Lung (tissue), 12 donors: ENCODE data around the gene ZEB1. TPM values are rescaled to one million over a fixed set of nuclear protein-coding genes. Genes with fewer than 3 reads are reported as not detected.

Experiments
- ATAC-seq: fragments of 200-7000 bp; cut with Tn5 transposase; one replicate; pipeline ENCODE4 v1.9.1; 2020; ENCODE audit warnings: moderate number of reproducible peaks; ENCODE audit not compliant: insufficient read depth, low FRiP score
- DNase-seq, 3 donors: peaks; one replicate each; pipeline ENCODE4 v3.0.0-alpha.2; 2013 to 2017
- H3K27ac ChIP-seq, 2 donors: one replicate each; pipeline ENCODE4 v1.5.1; 2013; ENCODE audit warnings: mild to moderate bottlenecking in 2 of 2, moderate library complexity in 2 of 2, control low read depth in 1 of 2, inconsistent platforms in 1 of 2, low read depth in 1 of 2, low read length in 1 of 2
- H3K27me3 ChIP-seq, 3 donors: one replicate each; pipeline ENCODE4 v1.5.1; 2013; ENCODE audit warnings: low read length in 2 of 3; ENCODE audit not compliant: control insufficient read depth in 3 of 3, insufficient read depth in 3 of 3
- H3K36me3 ChIP-seq, 4 donors: one replicate each; pipeline ENCODE4 v1.5.1; 2013; ENCODE audit warnings: low read length in 4 of 4, mild to moderate bottlenecking in 1 of 4, moderate library complexity in 1 of 4; ENCODE audit not compliant: control insufficient read depth in 4 of 4, insufficient read depth in 4 of 4
- H3K4me1 ChIP-seq, 5 donors: one replicate each; pipeline ENCODE4 v1.5.1; 2013; ENCODE audit warnings: low read length in 5 of 5, mild to moderate bottlenecking in 2 of 5, moderate library complexity in 1 of 5; ENCODE audit not compliant: control insufficient read depth in 5 of 5, insufficient read depth in 5 of 5
- H3K4me3 ChIP-seq: one replicate; pipeline ENCODE4 v1.5.1; 2013; ENCODE audit warnings: mild to moderate bottlenecking, control low read depth, moderate library complexity
- H3K9ac ChIP-seq, 2 donors: one replicate each; pipeline ENCODE4 v1.5.1; 2013; ENCODE audit warnings: low read length in 2 of 2, control low read depth in 1 of 2; ENCODE audit not compliant: insufficient read depth in 1 of 2
- H3K9me3 ChIP-seq, 4 donors: one replicate each; pipeline ENCODE4 v1.5.1; 2013; ENCODE audit warnings: low read length in 3 of 4, mild to moderate bottlenecking in 1 of 4, moderate library complexity in 1 of 4; ENCODE audit not compliant: control insufficient read depth in 4 of 4, insufficient read depth in 3 of 4
- WGBS, 2 donors: extraction: QIAGEN DNeasy Blood & Tissue Kit; methylation state at CpG; one replicate each; pipeline ENCODE4 v1.1.7; 2013; 5-methylcytosine and 5-hydroxymethylcytosine counted together
- polyA plus RNA-seq, 2 donors: library from polyadenylated mRNA; stranded (reverse); fragments of 200-250 nt; gene quantifications; one replicate each; pipeline ENCODE4 v1.2.1, GENCODE V29; 2013
- total RNA-seq, 2 donors: library from RNA; depleted of rRNA in 1 of 2; stranded (reverse); fragments of >200 nt in 1 of 2; gene quantifications; one replicate each; pipeline ENCODE4 v1.2.1, GENCODE V29; 2014 to 2021
- TF ChIP-seq, protein P1 (sequence below): IDR thresholded peaks from 2 replicates; pipeline ENCODE4 v1.5.1; 2012; ENCODE audit warnings: mild to moderate bottlenecking; ENCODE audit errors: control extremely low read depth, extremely low read depth
- donor health status: control.
- donor health status: control.
- donor health status: Bipolar disorder and iron deficiency.
- donor health status: healthy.
- donor health status: DM: yes; HTN: yes; CAD: no.

ZEB1 gene
- total and polyA plus RNA-seq, 4 donors, result 8.4 to 86.9 (median 19.5) TPM

DNA sequence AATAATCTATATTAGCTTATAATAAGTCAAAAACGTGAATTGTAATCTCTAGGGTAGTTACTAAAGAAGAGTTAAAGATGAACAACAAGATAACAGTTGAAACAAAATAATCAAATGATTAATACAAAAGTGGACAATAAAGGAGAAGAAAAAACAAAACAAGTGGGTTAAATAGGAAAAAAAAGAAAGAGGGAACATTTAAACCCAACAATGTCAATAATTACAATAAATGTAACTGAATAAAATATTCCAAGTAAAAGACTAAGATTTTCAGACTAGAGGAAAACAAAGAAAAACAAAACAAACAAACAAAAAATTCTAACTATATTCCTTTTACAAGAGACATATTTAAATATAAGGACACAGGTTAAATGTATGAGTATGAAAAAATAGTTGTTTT is 38.0 kb upstream of the ZEB1 start:
- peaks cover 0 to 2% (median 0%) of the 10 kb centered on the region in 3 donors for H3K27me3 ChIP-seq
- no peak overlapping the region for H3K4me3 ChIP-seq
- ATAC-seq (no peak), DNase-seq (no peak)
- WGBS, 2 donors, result 71 to 91% methylated on average over 1 of the region's 1 CpG
- H3K27ac ChIP-seq, result no peak overlapping the region
- H3K4me1 ChIP-seq, result peaks cover 0 to 2% (median 0%) of the 10 kb centered on the region in 5 donors
- no peak overlapping the region for H3K9ac ChIP-seq
- H3K36me3 ChIP-seq, result no peaks in the 10 kb centered on the region
- TF ChIP-seq, protein P1, sequence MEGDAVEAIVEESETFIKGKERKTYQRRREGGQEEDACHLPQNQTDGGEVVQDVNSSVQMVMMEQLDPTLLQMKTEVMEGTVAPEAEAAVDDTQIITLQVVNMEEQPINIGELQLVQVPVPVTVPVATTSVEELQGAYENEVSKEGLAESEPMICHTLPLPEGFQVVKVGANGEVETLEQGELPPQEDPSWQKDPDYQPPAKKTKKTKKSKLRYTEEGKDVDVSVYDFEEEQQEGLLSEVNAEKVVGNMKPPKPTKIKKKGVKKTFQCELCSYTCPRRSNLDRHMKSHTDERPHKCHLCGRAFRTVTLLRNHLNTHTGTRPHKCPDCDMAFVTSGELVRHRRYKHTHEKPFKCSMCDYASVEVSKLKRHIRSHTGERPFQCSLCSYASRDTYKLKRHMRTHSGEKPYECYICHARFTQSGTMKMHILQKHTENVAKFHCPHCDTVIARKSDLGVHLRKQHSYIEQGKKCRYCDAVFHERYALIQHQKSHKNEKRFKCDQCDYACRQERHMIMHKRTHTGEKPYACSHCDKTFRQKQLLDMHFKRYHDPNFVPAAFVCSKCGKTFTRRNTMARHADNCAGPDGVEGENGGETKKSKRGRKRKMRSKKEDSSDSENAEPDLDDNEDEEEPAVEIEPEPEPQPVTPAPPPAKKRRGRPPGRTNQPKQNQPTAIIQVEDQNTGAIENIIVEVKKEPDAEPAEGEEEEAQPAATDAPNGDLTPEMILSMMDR, result no peak
- no peaks in the 10 kb centered on the region for H3K9me3 ChIP-seq

DNA sequence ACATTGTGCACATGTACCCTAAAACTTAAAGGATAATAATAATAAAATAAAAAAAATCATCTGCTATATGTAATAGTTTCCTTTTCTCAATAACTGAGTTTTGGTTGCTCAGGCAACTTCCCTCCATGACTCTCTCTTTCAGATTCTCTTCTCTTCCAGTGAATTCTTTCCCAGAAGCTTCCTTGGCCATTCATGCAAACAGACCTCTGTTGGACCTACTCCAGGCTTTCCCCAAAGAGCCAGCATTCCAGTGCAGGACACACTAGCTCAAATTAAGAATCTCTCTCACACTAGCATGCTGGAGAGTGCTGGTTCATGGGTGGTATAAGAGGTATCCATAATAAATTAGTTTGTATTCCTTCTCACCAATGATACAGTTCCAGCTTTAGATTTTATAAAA is 31.0 kb upstream of the ZEB1 start:
- no peak overlapping the region for H3K9ac ChIP-seq
- DNase-seq (no peak), ATAC-seq (no peak)
- no peaks in the 10 kb centered on the region for H3K9me3 ChIP-seq
- no peaks in the 10 kb centered on the region for H3K4me1 ChIP-seq
- H3K36me3 ChIP-seq, result no peaks in the 10 kb centered on the region
- H3K4me3 ChIP-seq, result no peak overlapping the region
- peaks cover 0 to 2% (median 0%) of the 10 kb centered on the region in 3 donors for H3K27me3 ChIP-seq
- TF ChIP-seq, protein P1, result no peak
- no peak overlapping the region for H3K27ac ChIP-seq

DNA sequence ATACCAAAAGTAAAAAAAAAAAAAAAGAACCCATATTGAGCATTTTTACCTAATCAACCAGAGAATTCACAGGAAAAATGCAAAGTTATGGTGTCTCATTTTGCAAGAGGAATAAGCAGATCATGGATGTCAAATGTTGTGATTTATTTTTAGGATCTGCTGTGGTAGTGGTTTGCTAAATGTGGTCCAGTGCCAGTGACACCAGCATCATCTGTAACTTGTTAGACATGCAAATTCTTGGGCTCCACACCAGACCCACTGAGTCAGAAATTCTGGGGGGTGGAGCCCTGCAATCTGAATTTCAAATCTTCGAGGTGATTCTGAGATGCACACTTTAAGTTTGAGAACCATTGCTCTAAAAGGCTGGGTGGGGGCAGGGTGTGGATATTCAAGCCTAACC is 30.1 kb upstream of the ZEB1 start:
- Histone ChIP-seq H3K36me3 (no peaks in the 10 kb centered on the region), H3K27me3 (no peaks in the 10 kb centered on the region), H3K4me3 (no peak overlapping the region), H3K27ac (no peak overlapping the region), H3K9me3 (no peaks in the 10 kb centered on the region), H3K4me1 (no peaks in the 10 kb centered on the region), H3K9ac (no peak overlapping the region)
- WGBS, 2 donors, result 90 to 100% methylated on average over 1 of the region's 1 CpG
- DNase-seq (no peak), ATAC-seq (no peak)
- TF ChIP-seq, protein P1, result no peak

DNA sequence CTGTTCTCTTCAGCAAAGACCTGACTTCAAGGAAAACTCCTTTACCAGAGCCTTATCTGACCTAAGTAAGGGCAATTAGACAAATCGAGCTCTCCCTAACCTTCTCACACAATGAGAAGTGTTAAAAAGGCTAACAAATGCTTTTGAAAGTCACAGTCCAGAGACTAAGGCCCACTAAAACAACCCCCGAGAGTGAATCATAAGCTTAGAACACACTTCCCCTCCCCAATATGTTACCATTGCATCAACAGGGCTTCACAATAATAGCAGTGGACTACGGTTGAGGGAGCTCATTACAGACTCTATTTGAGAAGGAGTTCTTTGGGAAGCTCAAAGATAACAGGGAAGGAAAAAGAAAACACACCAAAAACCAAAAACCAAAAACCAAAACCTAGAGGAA is 28.6 kb upstream of the ZEB1 start:
- TF ChIP-seq, protein P1, result no peak

More for the DNA sequence above, 28.6 kb upstream of the ZEB1 start:
- H3K27ac ChIP-seq, result no peak overlapping the region
- H3K4me3 ChIP-seq, result no peak overlapping the region
- H3K27me3 ChIP-seq, result no peaks in the 10 kb centered on the region
- H3K4me1 ChIP-seq, result no peaks in the 10 kb centered on the region
- H3K9ac ChIP-seq, result no peak overlapping the region
- ATAC-seq (no peak), DNase-seq (no peak)
- no peaks in the 10 kb centered on the region for H3K36me3 ChIP-seq
- no peaks in the 10 kb centered on the region for H3K9me3 ChIP-seq
- 88 to 92% methylated on average over 3 of the region's 3 CpGs for WGBS, 2 donors
